Trophoblast cell (in vitro differentiated cells and primary cell): Measurements from ENCODE around the gene NR4A3.

ENCODE experiments used
- DNase-seq, 2 donors: peaks; one replicate each; pipeline ENCODE4 v3.0.0-alpha.2; 2016
- H2AFZ ChIP-seq: 2 replicates; pipeline ENCODE4 v1.6.1; 2013; ENCODE audit warnings: low read length, moderate library complexity, mild to moderate bottlenecking; ENCODE audit not compliant: insufficient read depth, poor library complexity
- H2AK5ac ChIP-seq: 2 replicates; pipeline ENCODE4 v1.6.1; 2013; ENCODE audit warnings: mild to moderate bottlenecking, low read length
- H2BK120ac ChIP-seq: 2 replicates; pipeline ENCODE4 v1.6.1; 2013; ENCODE audit warnings: low read length, mild to moderate bottlenecking, moderate library complexity; ENCODE audit not compliant: insufficient read depth, poor library complexity
- H2BK12ac ChIP-seq: 2 replicates; pipeline ENCODE4 v1.6.1; 2013; ENCODE audit warnings: mild to moderate bottlenecking, low read length, moderate library complexity
- H2BK5ac ChIP-seq: 2 replicates; pipeline ENCODE4 v1.6.1; 2013; ENCODE audit warnings: low read length, low read depth, moderate library complexity, mild to moderate bottlenecking; ENCODE audit not compliant: poor library complexity
- H3K14ac ChIP-seq: 2 replicates; pipeline ENCODE4 v1.6.1; 2013; ENCODE audit warnings: mild to moderate bottlenecking, low read length
- H3K18ac ChIP-seq: 2 replicates; pipeline ENCODE4 v1.6.1; 2013; ENCODE audit warnings: mild to moderate bottlenecking, low read length
- H3K23ac ChIP-seq: 2 replicates; pipeline ENCODE4 v1.6.1; 2013; ENCODE audit warnings: low read length
- H3K27ac ChIP-seq: 2 replicates; pipeline ENCODE4 v1.5.1; 2013; ENCODE audit warnings: low read depth, mild to moderate bottlenecking, inconsistent platforms, low read length, moderate library complexity
- H3K27me3 ChIP-seq: 2 replicates; pipeline ENCODE4 v1.6.1; 2013; ENCODE audit warnings: inconsistent platforms, mild to moderate bottlenecking, low read length, moderate library complexity; ENCODE audit not compliant: insufficient read depth
- H3K36me3 ChIP-seq, 2 experiments: 1 replicate in 1 of 2; 2 replicates in 1 of 2; pipeline ENCODE4 v1.6.1; 2013; ENCODE audit warnings: low read length in 2 of 2, mild to moderate bottlenecking in 2 of 2, moderate library complexity in 1 of 2; ENCODE audit not compliant: insufficient read depth in 2 of 2, control insufficient read depth in 1 of 2
- H3K4ac ChIP-seq: 2 replicates; pipeline ENCODE4 v1.6.1; 2013; ENCODE audit warnings: low read depth, mild to moderate bottlenecking, low read length, moderate library complexity
- H3K4me1 ChIP-seq, 2 experiments: 1 replicate in 1 of 2; 2 replicates in 1 of 2; pipeline ENCODE4 v1.6.1; 2013; ENCODE audit warnings: low read length in 2 of 2, mild to moderate bottlenecking in 2 of 2, moderate library complexity in 1 of 2; ENCODE audit not compliant: insufficient read depth in 2 of 2, control insufficient read depth in 1 of 2
- H3K4me2 ChIP-seq: 2 replicates; pipeline ENCODE4 v1.6.1; 2013; ENCODE audit warnings: inconsistent platforms, mild to moderate bottlenecking, low read length, moderate library complexity
- H3K4me3 ChIP-seq: 2 replicates; pipeline ENCODE4 v1.5.1; 2013; ENCODE audit warnings: mild to moderate bottlenecking, low read depth, low read length, inconsistent platforms
- H3K79me1 ChIP-seq: one replicate; pipeline ENCODE4 v1.6.1; 2013; ENCODE audit warnings: low read length
- H3K79me2 ChIP-seq: 2 replicates; pipeline ENCODE4 v1.6.1; 2013; ENCODE audit warnings: low read length, mild to moderate bottlenecking; ENCODE audit not compliant: control insufficient read depth, insufficient read depth, poor library complexity
- H3K9ac ChIP-seq: 2 replicates; pipeline ENCODE4 v1.6.1; 2013; ENCODE audit warnings: mild to moderate bottlenecking, low read length
- H3K9me3 ChIP-seq: 2 replicates; pipeline ENCODE4 v1.6.1; 2013; ENCODE audit warnings: low read depth, mild to moderate bottlenecking, control low read depth, inconsistent platforms, low read length; ENCODE audit not compliant: insufficient read depth
- H4K12ac ChIP-seq: 2 replicates; pipeline ENCODE4 v1.6.1; 2013; ENCODE audit warnings: low read depth, mild to moderate bottlenecking, low read length, moderate library complexity
- H4K8ac ChIP-seq: 2 replicates; pipeline ENCODE4 v1.6.1; 2013; ENCODE audit warnings: low read depth, mild to moderate bottlenecking, low read length, moderate library complexity
- H4K91ac ChIP-seq: one replicate; pipeline ENCODE4 v1.6.1; 2013; ENCODE audit warnings: low read depth, mild to moderate bottlenecking, low read length, moderate library complexity
- WGBS: extraction: QIAGEN DNeasy Blood & Tissue Kit; methylation state at CpG from one replicate; pipeline ENCODE4 v1.1.7; 2013; ENCODE audit warnings: missing lambda C conversion rate; ENCODE audit not compliant: insufficient read length, insufficient coverage; ENCODE audit errors: extremely low coverage; 5-methylcytosine and 5-hydroxymethylcytosine counted together

NR4A3 gene

DNA sequence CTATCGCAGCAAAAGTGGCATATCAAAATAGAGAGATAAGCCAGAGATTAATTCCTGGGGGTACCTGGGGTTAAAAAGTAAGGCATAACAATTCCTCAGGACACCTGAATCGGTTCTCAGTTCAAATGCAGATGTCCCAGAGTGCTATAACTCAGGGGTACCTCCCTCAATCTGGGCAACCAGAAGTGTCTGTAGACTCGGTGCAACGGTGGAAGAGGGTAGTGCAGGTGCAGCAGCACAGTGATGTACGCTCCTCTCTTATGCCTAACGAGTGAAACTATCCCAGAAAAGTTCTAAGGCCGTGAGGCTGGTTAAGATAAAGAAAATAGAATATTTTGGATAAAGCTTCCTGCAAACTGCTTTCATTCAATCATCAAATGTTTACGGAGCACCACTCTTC lies 7.9 kb upstream of the NR4A3 start:
- Histone ChIP-seq H3K79me2 (no peaks in the 10 kb centered on the region), H3K4ac (no peak overlapping the region), H3K4me3 (no peak overlapping the region), H3K9ac (no peak overlapping the region), H2BK120ac (no peak overlapping the region), H2AK5ac (no peak overlapping the region), H3K14ac (no peak overlapping the region), H3K18ac (no peak overlapping the region), H3K79me1 (no peaks in the 10 kb centered on the region), H2BK12ac (no peak overlapping the region), H4K91ac (no peak overlapping the region), H4K12ac (no peak overlapping the region), H2BK5ac (no peak overlapping the region), H4K8ac (no peak overlapping the region), H3K4me1 (peaks cover 0 to 3% of the 10 kb centered on the region in 2 experiments), H3K9me3 (no peaks in the 10 kb centered on the region), H3K23ac (no peak overlapping the region), H3K27ac (no peak overlapping the region), H3K4me2 (no peak overlapping the region), H2AFZ (no peak overlapping the region), H3K27me3 (no peaks in the 10 kb centered on the region), H3K36me3 (no peaks in the 10 kb centered on the region)
- no CpG with 5 or more reads among the region's 8 CpGs for WGBS
- DNase-seq = no peak

DNA sequence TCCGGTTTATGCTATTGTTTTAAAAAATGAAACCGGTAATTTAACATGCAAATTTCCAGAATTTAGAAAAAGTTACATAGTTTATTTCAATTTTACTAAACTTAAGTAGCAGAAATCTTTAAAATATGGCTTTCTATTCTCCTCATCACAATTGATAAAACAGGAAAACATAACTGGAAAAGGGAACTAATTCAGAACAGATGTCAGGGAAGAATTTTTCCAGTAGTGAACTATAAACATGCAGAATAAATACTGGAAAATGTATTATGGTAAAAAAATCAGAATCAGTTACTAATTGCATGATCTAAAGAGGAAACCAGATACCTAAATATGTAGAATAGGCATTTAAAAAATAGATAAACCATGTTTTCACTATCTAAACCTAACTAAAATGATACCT lies 7.3 kb upstream of the NR4A3 start:
- H3K4me2 ChIP-seq = no peak overlapping the region
- no CpG with 5 or more reads among the region's 2 CpGs for WGBS

DNA sequence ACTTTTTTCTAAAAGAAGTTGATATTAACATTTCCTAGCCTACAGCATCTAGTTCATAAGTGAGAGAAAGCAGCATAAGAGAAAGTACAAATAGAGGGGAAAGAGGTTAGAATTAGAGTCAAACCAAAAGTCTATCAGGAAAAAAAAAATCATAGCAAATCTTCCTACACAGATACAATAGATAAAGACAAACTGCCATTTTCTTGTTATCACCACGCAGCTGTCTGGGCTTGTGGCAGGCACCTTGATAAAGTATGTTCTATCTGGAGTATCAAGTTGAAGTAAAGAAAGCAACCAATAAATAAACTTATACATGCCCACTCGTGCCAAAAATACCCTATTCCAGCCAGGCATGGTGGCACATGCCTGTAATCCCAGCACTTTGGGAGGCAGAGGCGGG lies 5.3 kb upstream of the NR4A3 start:
- H2AFZ ChIP-seq = no peak overlapping the region
- no peak overlapping the region for H3K4ac ChIP-seq
- no peak overlapping the region for H4K12ac ChIP-seq
- H3K14ac ChIP-seq = no peak overlapping the region
- no peak overlapping the region for H3K23ac ChIP-seq
- no peak overlapping the region for H4K91ac ChIP-seq
- H3K4me2 ChIP-seq = no peak overlapping the region
- no peaks in the 10 kb centered on the region for H3K9me3 ChIP-seq
- H2BK120ac ChIP-seq = no peak overlapping the region
- H2AK5ac ChIP-seq = no peak overlapping the region
- no peak overlapping the region for H3K18ac ChIP-seq
- no peaks in the 10 kb centered on the region for H3K36me3 ChIP-seq
- H4K8ac ChIP-seq = no peak overlapping the region
- H3K79me2 ChIP-seq = peaks cover 3% of the 10 kb centered on the region
- WGBS = no CpG with 5 or more reads among the region's 3 CpGs
- no peak overlapping the region for H3K9ac ChIP-seq
- peaks cover 1 to 2% of the 10 kb centered on the region in 2 experiments for H3K4me1 ChIP-seq
- H2BK12ac ChIP-seq = no peak overlapping the region
- no peak overlapping the region for H2BK5ac ChIP-seq
- H3K27ac ChIP-seq = no peak overlapping the region
- peaks cover 7% of the 10 kb centered on the region for H3K79me1 ChIP-seq
- no peaks in the 10 kb centered on the region for H3K27me3 ChIP-seq
- no peak overlapping the region for H3K4me3 ChIP-seq
- DNase-seq = no peak

More for the DNA sequence above, 7.3 kb upstream of the NR4A3 start:
- Histone ChIP-seq H2AFZ (no peak overlapping the region), H3K27me3 (no peaks in the 10 kb centered on the region), H3K36me3 (no peaks in the 10 kb centered on the region), H3K18ac (no peak overlapping the region), H3K9me3 (no peaks in the 10 kb centered on the region), H4K8ac (no peak overlapping the region), H3K4me3 (no peak overlapping the region), H3K27ac (no peak overlapping the region), H3K14ac (no peak overlapping the region), H3K79me2 (peaks cover under 1% of the 10 kb centered on the region), H3K4me1 (peaks cover 0 to 3% of the 10 kb centered on the region in 2 experiments), H3K79me1 (peaks cover 1% of the 10 kb centered on the region), H2BK12ac (no peak overlapping the region), H2AK5ac (no peak overlapping the region), H3K23ac (no peak overlapping the region), H4K12ac (no peak overlapping the region), H4K91ac (no peak overlapping the region), H3K4ac (no peak overlapping the region), H2BK5ac (no peak overlapping the region), H3K9ac (no peak overlapping the region), H2BK120ac (no peak overlapping the region)
- no peak for DNase-seq

DNA sequence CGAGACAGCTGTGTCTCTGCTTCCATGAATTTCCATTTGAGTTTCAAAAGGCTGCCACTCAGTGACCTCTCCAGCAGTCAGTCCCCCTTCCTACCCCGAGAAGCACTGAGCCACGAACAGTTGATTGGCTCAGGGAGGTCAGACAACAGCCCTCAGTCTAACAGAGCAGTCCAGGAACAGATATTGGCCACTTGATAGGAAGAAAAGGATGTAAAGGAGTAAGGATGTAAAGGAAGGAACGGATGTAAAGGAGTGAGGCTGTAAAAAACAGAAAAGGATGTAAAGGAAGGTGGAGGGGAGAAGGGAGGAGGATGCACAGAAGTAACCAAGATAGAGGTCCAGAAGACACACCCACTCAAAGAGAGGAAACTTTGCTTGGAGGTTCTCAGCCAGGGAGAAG lies 3.2 kb upstream of the NR4A3 start:
- Histone ChIP-seq H2BK5ac (no peak overlapping the region), H3K79me2 (peaks cover 5% of the 10 kb centered on the region), H3K27ac (no peak overlapping the region), H3K4me3 (no peak overlapping the region), H3K36me3 (no peaks in the 10 kb centered on the region), H2AFZ (no peak overlapping the region), H4K91ac (no peak overlapping the region), H2BK120ac (no peak overlapping the region), H3K18ac (no peak overlapping the region), H3K14ac (no peak overlapping the region), H3K4me2 (peak overlapping the region; percentile 28), H2BK12ac (no peak overlapping the region), H3K9ac (peak overlapping the region; percentile 4), H3K79me1 (peaks cover 9% of the 10 kb centered on the region), H3K4ac (no peak overlapping the region), H4K12ac (no peak overlapping the region), H2AK5ac (no peak overlapping the region), H3K23ac (no peak overlapping the region), H3K27me3 (peaks cover 13% of the 10 kb centered on the region), H3K9me3 (no peaks in the 10 kb centered on the region), H3K4me1 (peaks cover 7 to 8% of the 10 kb centered on the region in 2 experiments), H4K8ac (no peak overlapping the region)
- WGBS = 100% methylated on average over 1 of the region's 4 CpGs
- DNase-seq = no peak
